ENCODE measurements around the gene MLH3.
A peak's percentile ranks its signal among the peaks of the same experiment; 100 is the strongest.

MLH3 gene

GRCh38 chr14:74984236-74985027 is 66.8 kb downstream of the MLH3 start:
- DNase-seq (ENCODE audit: low spot score), result no peak

- DNase-seq (ENCODE audit: low spot score), result no peak
Measured at GRCh38 chr14:74983343-74983742, 67.9 kb downstream of the MLH3 start.

GRCh38 chr14:74982661-74983060 is 68.6 kb downstream of the MLH3 start:
- no peak for DNase-seq (ENCODE audit: low spot score)

GRCh38 chr14:74981833-74982232 is 69.4 kb downstream of the MLH3 start:
- no peak for DNase-seq (ENCODE audit: low spot score)

GRCh38 chr14:74981462-74981782 is 69.8 kb downstream of the MLH3 start:
- no peak for DNase-seq (ENCODE audit: low spot score)

- DNase-seq (ENCODE audit: low spot score), result no peak
Measured at GRCh38 chr14:74980731-74981461, 70.4 kb downstream of the MLH3 start.

GRCh38 chr14:74980398-74980730 is 70.9 kb downstream of the MLH3 start:
- DNase-seq (ENCODE audit: low spot score), result no peak

GRCh38 chr14:74979442-74980397 is 71.5 kb downstream of the MLH3 start:
- DNase-seq (ENCODE audit: low spot score), result peak; percentile 28

- no peak for DNase-seq (ENCODE audit: low spot score)
Measured at GRCh38 chr14:74979029-74979428, 72.2 kb downstream of the MLH3 start.

GRCh38 chr14:74978416-74978947 is 72.8 kb downstream of the MLH3 start:
- DNase-seq (ENCODE audit: low spot score), result no peak

- no peak for DNase-seq (ENCODE audit: low spot score)
Measured at GRCh38 chr14:74977901-74978385, 73.3 kb downstream of the MLH3 start.

GRCh38 chr14:74977164-74977900 is 73.9 kb downstream of the MLH3 start:
- DNase-seq (ENCODE audit: low spot score), result no peak

GRCh38 chr14:74976264-74977113 is 74.8 kb downstream of the MLH3 start:
- no peak for DNase-seq (ENCODE audit: low spot score)

- DNase-seq (ENCODE audit: low spot score), result no peak
Measured at GRCh38 chr14:74975059-74975810, 76.0 kb downstream of the MLH3 start.

GRCh38 chr14:74974364-74975058 is 76.8 kb downstream of the MLH3 start:
- DNase-seq (ENCODE audit: low spot score), result no peak

GRCh38 chr14:74973905-74974363 is 77.3 kb downstream of the MLH3 start:
- DNase-seq (ENCODE audit: low spot score), result no peak

- DNase-seq (ENCODE audit: low spot score), result no peak
Measured at GRCh38 chr14:74973003-74973653, 78.1 kb downstream of the MLH3 start.

GRCh38 chr14:74968811-74969210 is 82.5 kb downstream of the MLH3 start:
- no peak for DNase-seq (ENCODE audit: low spot score)

Data from AG08395 (cell line).